H1 (cell line): ENCODE data around the gene FGD6. TPM values are rescaled to one million over a fixed set of nuclear protein-coding genes. Genes with fewer than 3 reads are reported as not detected.

Source experiments
- CBX8 ChIP-seq: fragments of 300-800, 300-1000 bp; sonication (generic); IDR thresholded peaks from 2 replicates; pipeline ENCODE4 v1.7.1; 2016; ENCODE audit warnings: low read depth, low read length, borderline replicate concordance
- JUND ChIP-seq: IDR thresholded peaks from 2 replicates; pipeline ENCODE4 v1.6.1; 2011; ENCODE audit warnings: mild to moderate bottlenecking, improper control_type of control experiment, low read length
- RFX5 ChIP-seq: IDR thresholded peaks from 2 replicates; pipeline ENCODE4 v1.6.1; 2011; ENCODE audit warnings: low read depth, low read length, improper control_type of control experiment, borderline replicate concordance
- polyA plus RNA-seq, 7 experiments: library from polyadenylated mRNA; depleted of rRNA in 3 of 7; stranded (reverse) in 5 of 7; unstranded in 2 of 7; fragments of >200 nt in 5 of 7; fragments of 200-250 nt in 2 of 7; gene quantifications; 1 replicate in 5 of 7; 2 replicates in 1 of 7; 4 replicates in 1 of 7; pipeline versions ENCODE4 v1.2.1 to v1.2.3, GENCODE V29; 2011 to 2013; ENCODE audit warnings: missing spikeins in 2 of 7, mixed read lengths in 2 of 7
- total RNA-seq: library from RNA; stranded (reverse); fragmentation: NEBNext Ultra II Directional; extraction: Animal tissue kit (Norgen Biotek cat#: 25700); gene quantifications from 2 replicates; pipeline ENCODE4 v1.2.1, GENCODE V29; 2021

Gene FGD6
- total and polyA plus RNA-seq, 2 of the 8 experiments (the other 6 are each of a cell fraction or from before 2014, with no cell fraction given), result 12.2 to 24.3 TPM

- TF ChIP-seq CBX8, result no peak
- no peak for TF ChIP-seq RFX5
- TF ChIP-seq JUND, result no peak
These were observed 17.0 kb downstream of the FGD6 start (continued) for GRCh38 chr12:95200128-95200894.
